HepG2 (cell line): ENCODE results near the gene INTS7.
"Not testable (repeated sequence)": the region's sequence is repeated elsewhere in the genome, so short reads cannot be mapped to it uniquely, and the experiment has no call there.

Source experiments
- EP300 ChIP-seq, 3 experiments: sonication (generic) in 1 of 3; formaldehyde crosslinking in 1 of 3; IDR thresholded peaks; 2 replicates each; pipeline versions ENCODE4 v1.5.1 to v1.6.1; 2011 to 2020; ENCODE audit warnings: low read depth in 2 of 3, low read length in 2 of 3, borderline replicate concordance in 1 of 3, improper control_type of control experiment in 1 of 3, mild to moderate bottlenecking in 1 of 3, missing genetic modification reagents in 1 of 3, moderate library complexity in 1 of 3
- HMG20A ChIP-seq: IDR thresholded peaks from 2 replicates; pipeline ENCODE4 v1.6.1; 2016; ENCODE audit warnings: borderline replicate concordance
- ZBTB7A ChIP-seq: sonication (generic); formaldehyde crosslinking; IDR thresholded peaks from 2 replicates; pipeline ENCODE4 v1.8.0; 2022; ENCODE audit warnings: mild to moderate bottlenecking, missing genetic modification reagents
- ZNF205 ChIP-seq: IDR thresholded peaks from 2 replicates; pipeline ENCODE4 v1.6.1; 2018; ENCODE audit warnings: missing biosample characterization, missing genetic modification reagents
- ZNF431 ChIP-seq: sonication (generic); formaldehyde crosslinking; IDR thresholded peaks from 2 replicates; pipeline ENCODE4 v1.9.0; 2022; ENCODE audit warnings: missing genetic modification reagents, low read depth, mild to moderate bottlenecking, borderline replicate concordance
- ZNF761 ChIP-seq: sonication (generic); formaldehyde crosslinking; conservative IDR thresholded peaks from 2 replicates; pipeline ENCODE4 v1.4.0; 2020; ENCODE audit warnings: mild to moderate bottlenecking, missing genetic modification reagents
- TF ChIP-seq, protein P1 (sequence below): sonication (generic); formaldehyde crosslinking; IDR thresholded peaks from 2 replicates; pipeline ENCODE4 v1.5.0; 2020; ENCODE audit warnings: missing genetic modification reagents
- TF ChIP-seq, protein P2 (sequence below): sonication (generic); formaldehyde crosslinking; IDR thresholded peaks from 2 replicates; pipeline ENCODE4 v1.5.0; 2020; ENCODE audit warnings: mild to moderate bottlenecking, missing genetic modification reagents, moderate library complexity
- TF ChIP-seq, protein P3 (sequence below): sonication (generic); formaldehyde crosslinking; IDR thresholded peaks from 2 replicates; pipeline ENCODE4 v1.4.0; 2020; ENCODE audit warnings: missing genetic modification reagents

DNA sequence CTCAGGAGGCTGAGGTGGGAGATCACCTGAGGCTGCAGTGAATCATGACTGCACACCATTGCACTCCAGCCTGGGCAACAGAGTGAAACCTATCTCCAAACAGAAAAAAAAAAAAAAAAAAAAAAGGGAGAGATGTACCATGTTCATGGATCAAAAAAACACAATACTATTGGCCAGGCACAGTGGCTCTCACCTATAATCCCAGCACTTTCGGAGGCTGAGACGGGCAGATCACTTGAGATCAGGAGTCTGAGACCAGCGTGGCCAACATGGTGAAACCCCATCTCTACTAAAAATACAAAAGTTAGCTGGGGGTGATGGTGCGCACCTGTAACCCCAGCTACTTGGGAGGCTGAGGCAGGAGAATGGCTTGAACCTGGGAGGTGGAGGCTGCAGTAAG is 37.9 kb downstream of the INTS7 start:
- TF ChIP-seq ZNF761 (CRISPR knock-in tag); ZNF205 (CRISPR knock-in tag); HMG20A (CRISPR knock-in tag); ZNF431; ZBTB7A (CRISPR knock-in tag); EP300 (IDR thresholded peaks at IDR 0.05; ENCODE audit: low read depth in 2 of 2, low read length in 2 of 2); EP300 (CRISPR knock-in tag; IDR thresholded peaks at IDR 0.05; ENCODE audit: borderline replicate concordance): not testable (repeated sequence)
- TF ChIP-seq, protein P1, sequence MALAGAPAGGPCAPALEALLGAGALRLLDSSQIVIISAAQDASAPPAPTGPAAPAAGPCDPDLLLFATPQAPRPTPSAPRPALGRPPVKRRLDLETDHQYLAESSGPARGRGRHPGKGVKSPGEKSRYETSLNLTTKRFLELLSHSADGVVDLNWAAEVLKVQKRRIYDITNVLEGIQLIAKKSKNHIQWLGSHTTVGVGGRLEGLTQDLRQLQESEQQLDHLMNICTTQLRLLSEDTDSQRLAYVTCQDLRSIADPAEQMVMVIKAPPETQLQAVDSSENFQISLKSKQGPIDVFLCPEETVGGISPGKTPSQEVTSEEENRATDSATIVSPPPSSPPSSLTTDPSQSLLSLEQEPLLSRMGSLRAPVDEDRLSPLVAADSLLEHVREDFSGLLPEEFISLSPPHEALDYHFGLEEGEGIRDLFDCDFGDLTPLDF (CRISPR knock-in tag), result not testable (repeated sequence)
- TF ChIP-seq, protein P2, sequence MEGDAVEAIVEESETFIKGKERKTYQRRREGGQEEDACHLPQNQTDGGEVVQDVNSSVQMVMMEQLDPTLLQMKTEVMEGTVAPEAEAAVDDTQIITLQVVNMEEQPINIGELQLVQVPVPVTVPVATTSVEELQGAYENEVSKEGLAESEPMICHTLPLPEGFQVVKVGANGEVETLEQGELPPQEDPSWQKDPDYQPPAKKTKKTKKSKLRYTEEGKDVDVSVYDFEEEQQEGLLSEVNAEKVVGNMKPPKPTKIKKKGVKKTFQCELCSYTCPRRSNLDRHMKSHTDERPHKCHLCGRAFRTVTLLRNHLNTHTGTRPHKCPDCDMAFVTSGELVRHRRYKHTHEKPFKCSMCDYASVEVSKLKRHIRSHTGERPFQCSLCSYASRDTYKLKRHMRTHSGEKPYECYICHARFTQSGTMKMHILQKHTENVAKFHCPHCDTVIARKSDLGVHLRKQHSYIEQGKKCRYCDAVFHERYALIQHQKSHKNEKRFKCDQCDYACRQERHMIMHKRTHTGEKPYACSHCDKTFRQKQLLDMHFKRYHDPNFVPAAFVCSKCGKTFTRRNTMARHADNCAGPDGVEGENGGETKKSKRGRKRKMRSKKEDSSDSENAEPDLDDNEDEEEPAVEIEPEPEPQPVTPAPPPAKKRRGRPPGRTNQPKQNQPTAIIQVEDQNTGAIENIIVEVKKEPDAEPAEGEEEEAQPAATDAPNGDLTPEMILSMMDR (CRISPR knock-in tag), result not testable (repeated sequence)
- TF ChIP-seq, protein P3, sequence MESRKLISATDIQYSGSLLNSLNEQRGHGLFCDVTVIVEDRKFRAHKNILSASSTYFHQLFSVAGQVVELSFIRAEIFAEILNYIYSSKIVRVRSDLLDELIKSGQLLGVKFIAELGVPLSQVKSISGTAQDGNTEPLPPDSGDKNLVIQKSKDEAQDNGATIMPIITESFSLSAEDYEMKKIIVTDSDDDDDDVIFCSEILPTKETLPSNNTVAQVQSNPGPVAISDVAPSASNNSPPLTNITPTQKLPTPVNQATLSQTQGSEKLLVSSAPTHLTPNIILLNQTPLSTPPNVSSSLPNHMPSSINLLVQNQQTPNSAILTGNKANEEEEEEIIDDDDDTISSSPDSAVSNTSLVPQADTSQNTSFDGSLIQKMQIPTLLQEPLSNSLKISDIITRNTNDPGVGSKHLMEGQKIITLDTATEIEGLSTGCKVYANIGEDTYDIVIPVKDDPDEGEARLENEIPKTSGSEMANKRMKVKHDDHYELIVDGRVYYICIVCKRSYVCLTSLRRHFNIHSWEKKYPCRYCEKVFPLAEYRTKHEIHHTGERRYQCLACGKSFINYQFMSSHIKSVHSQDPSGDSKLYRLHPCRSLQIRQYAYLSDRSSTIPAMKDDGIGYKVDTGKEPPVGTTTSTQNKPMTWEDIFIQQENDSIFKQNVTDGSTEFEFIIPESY, result not testable (repeated sequence)
